Uterus (tissue), 2 donors: ENCODE data around the gene PCSK7.

ENCODE experiments used
- POLR2A ChIP-seq, 2 donors: fragments of 450-650 bp; IDR thresholded peaks; one replicate each; pipeline ENCODE4 v1.6.1; 2016; ENCODE audit warnings: antibody characterized with exemption in 2 of 2, mild to moderate bottlenecking in 1 of 2, moderate library complexity in 1 of 2
- TF ChIP-seq, protein P1 (sequence below), 4 experiments: fragments of 200-600 bp in 2 of 4; fragments of 450-650 bp in 2 of 4; sonication (generic) in 2 of 4; IDR thresholded peaks; one replicate each; pipeline ENCODE4 v1.5.1; 2016 to 2019; ENCODE audit warnings: antibody characterized with exemption in 4 of 4, mild to moderate bottlenecking in 2 of 4, moderate library complexity in 1 of 4

DNA sequence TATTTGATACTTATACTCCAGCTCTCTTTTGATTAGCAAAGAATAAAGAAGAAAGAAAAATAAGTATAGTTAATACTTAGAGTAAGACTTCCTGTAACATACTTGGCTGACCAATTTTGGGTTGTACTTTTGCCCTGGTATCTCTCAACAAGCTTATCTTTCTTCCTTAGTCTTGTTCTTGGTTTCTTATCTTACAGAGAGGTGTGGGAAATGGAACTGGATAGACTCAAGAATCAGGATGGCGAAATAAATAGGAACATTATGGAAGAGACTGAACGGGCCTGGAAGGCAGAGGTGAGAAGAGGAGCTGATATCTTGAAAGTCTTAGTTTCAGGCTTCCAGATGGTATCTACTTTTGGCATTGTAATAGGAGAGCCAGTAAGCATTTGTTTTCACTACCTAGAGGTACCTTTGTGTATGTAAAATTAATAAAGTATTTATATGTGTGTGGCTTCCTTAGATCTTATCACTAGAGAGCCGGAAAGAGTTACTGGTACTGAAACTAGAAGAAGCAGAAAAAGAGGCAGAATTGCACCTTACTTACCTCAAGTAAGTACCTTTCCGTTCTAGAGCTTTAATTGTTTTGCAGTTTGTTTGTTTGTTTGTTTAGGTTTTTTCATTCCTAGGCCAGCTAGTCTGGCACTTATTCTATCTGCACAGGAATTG, 48.0 kb upstream of the PCSK7 start:
- TF ChIP-seq, protein P1, sequence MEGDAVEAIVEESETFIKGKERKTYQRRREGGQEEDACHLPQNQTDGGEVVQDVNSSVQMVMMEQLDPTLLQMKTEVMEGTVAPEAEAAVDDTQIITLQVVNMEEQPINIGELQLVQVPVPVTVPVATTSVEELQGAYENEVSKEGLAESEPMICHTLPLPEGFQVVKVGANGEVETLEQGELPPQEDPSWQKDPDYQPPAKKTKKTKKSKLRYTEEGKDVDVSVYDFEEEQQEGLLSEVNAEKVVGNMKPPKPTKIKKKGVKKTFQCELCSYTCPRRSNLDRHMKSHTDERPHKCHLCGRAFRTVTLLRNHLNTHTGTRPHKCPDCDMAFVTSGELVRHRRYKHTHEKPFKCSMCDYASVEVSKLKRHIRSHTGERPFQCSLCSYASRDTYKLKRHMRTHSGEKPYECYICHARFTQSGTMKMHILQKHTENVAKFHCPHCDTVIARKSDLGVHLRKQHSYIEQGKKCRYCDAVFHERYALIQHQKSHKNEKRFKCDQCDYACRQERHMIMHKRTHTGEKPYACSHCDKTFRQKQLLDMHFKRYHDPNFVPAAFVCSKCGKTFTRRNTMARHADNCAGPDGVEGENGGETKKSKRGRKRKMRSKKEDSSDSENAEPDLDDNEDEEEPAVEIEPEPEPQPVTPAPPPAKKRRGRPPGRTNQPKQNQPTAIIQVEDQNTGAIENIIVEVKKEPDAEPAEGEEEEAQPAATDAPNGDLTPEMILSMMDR (IDR thresholded peaks at IDR 0.05): no peak
- no peak for TF ChIP-seq POLR2A (IDR thresholded peaks at IDR 0.05)
